DND-41 (cell line): ENCODE results near the gene MYH7.
"Not testable (repeated sequence)": the region's sequence is repeated elsewhere in the genome, so short reads cannot be mapped to it uniquely, and the experiment has no call there.

Experiments
- ATAC-seq: fragments of 200-7000 bp; cut with Tn5 transposase; 3 replicates; pipeline ENCODE4 v1.9.1; 2021; ENCODE audit warnings: low read depth; ENCODE audit not compliant: insufficient read depth
- DNase-seq: peaks from one replicate; pipeline ENCODE4 v3.0.0-alpha.2; 2020
- H2AFZ ChIP-seq: 2 replicates; pipeline ENCODE4 v1.6.0; 2012; ENCODE audit warnings: low read depth, low read length
- H3K27ac ChIP-seq: 2 replicates; pipeline ENCODE4 v1.5.1; 2012; ENCODE audit warnings: low read length, inconsistent platforms
- H3K27me3 ChIP-seq: fragments of 200-600 bp; sonication (generic); 2 replicates; pipeline ENCODE4 v1.6.0; 2012; ENCODE audit warnings: low read length, mild to moderate bottlenecking, inconsistent platforms; ENCODE audit not compliant: insufficient read depth, poor library complexity
- H3K36me3 ChIP-seq: 2 replicates; pipeline ENCODE4 v1.5.1; 2012; ENCODE audit warnings: low read length, inconsistent platforms; ENCODE audit not compliant: insufficient read depth
- H3K4me1 ChIP-seq: 2 replicates; pipeline ENCODE4 v1.5.1; 2012; ENCODE audit warnings: mild to moderate bottlenecking, low read length; ENCODE audit not compliant: insufficient read depth
- H3K4me2 ChIP-seq: 2 replicates; pipeline ENCODE4 v1.6.0; 2012; ENCODE audit warnings: mild to moderate bottlenecking, moderate library complexity, low read length, inconsistent platforms; ENCODE audit not compliant: insufficient read depth
- H3K4me3 ChIP-seq, 2 experiments: fragments of 200-600 bp in 1 of 2; shearing (Covaris generic) in 1 of 2; 2 replicates each; pipeline ENCODE4 v1.5.1; 2012 to 2016; ENCODE audit warnings: inconsistent platforms in 2 of 2, low read length in 2 of 2, mild to moderate bottlenecking in 2 of 2, low read depth in 1 of 2, moderate library complexity in 1 of 2
- H3K79me2 ChIP-seq: 2 replicates; pipeline ENCODE4 v1.6.0; 2012; ENCODE audit warnings: low read length, inconsistent platforms; ENCODE audit not compliant: insufficient read depth
- H3K9ac ChIP-seq: 2 replicates; pipeline ENCODE4 v1.6.0; 2012; ENCODE audit warnings: low read depth, mild to moderate bottlenecking, inconsistent platforms, low read length, moderate library complexity
- H3K9me3 ChIP-seq: 2 replicates; pipeline ENCODE4 v1.5.1; 2012; ENCODE audit warnings: low read length, moderate library complexity, mild to moderate bottlenecking, inconsistent platforms; ENCODE audit not compliant: insufficient read depth, severe bottlenecking
- H4K20me1 ChIP-seq: 2 replicates; pipeline ENCODE4 v1.6.0; 2012; ENCODE audit warnings: low read length; ENCODE audit not compliant: insufficient read depth
- EZH2 ChIP-seq: IDR thresholded peaks from 3 replicates; pipeline ENCODE4 v1.6.1; 2012; ENCODE audit warnings: borderline replicate concordance, low read depth, mild to moderate bottlenecking, moderate library complexity, low read length, inconsistent platforms; ENCODE audit not compliant: severe bottlenecking
- TF ChIP-seq, protein P1 (sequence below): IDR thresholded peaks from 2 replicates; pipeline ENCODE4 v1.5.1; 2012; ENCODE audit warnings: borderline replicate concordance, low read length, moderate library complexity, mild to moderate bottlenecking; ENCODE audit not compliant: poor library complexity, severe bottlenecking; ENCODE audit errors: extremely low read depth

Gene MYH7

DNA sequence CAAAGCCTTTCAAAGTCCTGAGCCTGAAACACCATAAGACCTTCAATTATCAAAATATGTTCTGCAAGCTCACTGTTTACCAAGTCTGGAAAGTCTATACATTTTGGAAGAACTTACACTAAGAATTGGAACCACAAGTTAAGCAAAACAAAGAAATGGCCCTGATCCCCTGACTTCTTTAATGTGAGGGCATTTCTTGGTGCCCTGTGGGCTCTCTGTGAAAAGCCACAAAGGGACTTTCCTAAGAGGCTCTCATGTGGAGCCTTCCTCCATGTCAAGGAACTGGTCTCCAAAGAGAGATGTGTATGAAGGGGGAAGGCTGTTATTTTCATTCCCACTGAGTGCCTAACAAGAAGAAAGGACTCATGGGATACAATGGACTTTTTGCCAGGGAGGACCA is 13.9 kb downstream of the MYH7 start:
- H3K9me3 ChIP-seq: no peaks in the 10 kb centered on the region
- no peaks in the 10 kb centered on the region for H3K79me2 ChIP-seq
- H3K27ac ChIP-seq: no peak overlapping the region
- no peaks in the 10 kb centered on the region for H3K36me3 ChIP-seq
- no peak for ATAC-seq
- no peak for DNase-seq
- TF ChIP-seq, protein P1, sequence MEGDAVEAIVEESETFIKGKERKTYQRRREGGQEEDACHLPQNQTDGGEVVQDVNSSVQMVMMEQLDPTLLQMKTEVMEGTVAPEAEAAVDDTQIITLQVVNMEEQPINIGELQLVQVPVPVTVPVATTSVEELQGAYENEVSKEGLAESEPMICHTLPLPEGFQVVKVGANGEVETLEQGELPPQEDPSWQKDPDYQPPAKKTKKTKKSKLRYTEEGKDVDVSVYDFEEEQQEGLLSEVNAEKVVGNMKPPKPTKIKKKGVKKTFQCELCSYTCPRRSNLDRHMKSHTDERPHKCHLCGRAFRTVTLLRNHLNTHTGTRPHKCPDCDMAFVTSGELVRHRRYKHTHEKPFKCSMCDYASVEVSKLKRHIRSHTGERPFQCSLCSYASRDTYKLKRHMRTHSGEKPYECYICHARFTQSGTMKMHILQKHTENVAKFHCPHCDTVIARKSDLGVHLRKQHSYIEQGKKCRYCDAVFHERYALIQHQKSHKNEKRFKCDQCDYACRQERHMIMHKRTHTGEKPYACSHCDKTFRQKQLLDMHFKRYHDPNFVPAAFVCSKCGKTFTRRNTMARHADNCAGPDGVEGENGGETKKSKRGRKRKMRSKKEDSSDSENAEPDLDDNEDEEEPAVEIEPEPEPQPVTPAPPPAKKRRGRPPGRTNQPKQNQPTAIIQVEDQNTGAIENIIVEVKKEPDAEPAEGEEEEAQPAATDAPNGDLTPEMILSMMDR: no peak
- no peak for TF ChIP-seq EZH2
- no peak overlapping the region for H3K4me3 ChIP-seq
- no peak overlapping the region for H2AFZ ChIP-seq
- H3K4me1 ChIP-seq: no peaks in the 10 kb centered on the region
- peaks cover 33% of the 10 kb centered on the region for H3K27me3 ChIP-seq
- H3K4me2 ChIP-seq: no peak overlapping the region
- no peak overlapping the region for H3K9ac ChIP-seq
- H4K20me1 ChIP-seq: no peaks in the 10 kb centered on the region

DNA sequence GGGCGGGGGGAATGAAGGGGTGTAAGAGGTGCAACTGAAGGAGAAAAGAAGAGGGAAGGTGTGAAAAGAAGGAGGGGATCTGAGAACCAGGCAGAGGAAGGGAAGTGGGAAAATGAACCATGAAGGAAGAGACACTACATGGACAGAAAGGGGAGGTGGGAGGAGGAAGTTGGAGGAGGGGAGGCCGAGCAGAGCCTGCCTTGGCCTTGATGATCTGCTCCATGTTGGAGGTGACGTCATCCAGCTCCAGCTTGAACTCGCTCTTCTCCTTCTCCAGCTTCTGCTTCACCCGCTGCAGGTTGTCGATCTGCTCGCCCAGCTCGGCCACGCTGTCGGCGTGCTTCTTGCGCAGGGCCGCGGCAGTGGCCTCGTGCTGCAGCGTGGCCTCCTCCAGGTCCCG is 15.8 kb downstream of the MYH7 start:
- not testable (repeated sequence) for H3K9ac ChIP-seq, H3K36me3 ChIP-seq, H3K4me3 ChIP-seq, H3K27ac ChIP-seq, H4K20me1 ChIP-seq, H2AFZ ChIP-seq, ATAC-seq, H3K79me2 ChIP-seq, H3K4me1 ChIP-seq, H3K4me2 ChIP-seq, H3K9me3 ChIP-seq, DNase-seq
- peaks cover 28% of the 10 kb centered on the region for H3K27me3 ChIP-seq

DNA sequence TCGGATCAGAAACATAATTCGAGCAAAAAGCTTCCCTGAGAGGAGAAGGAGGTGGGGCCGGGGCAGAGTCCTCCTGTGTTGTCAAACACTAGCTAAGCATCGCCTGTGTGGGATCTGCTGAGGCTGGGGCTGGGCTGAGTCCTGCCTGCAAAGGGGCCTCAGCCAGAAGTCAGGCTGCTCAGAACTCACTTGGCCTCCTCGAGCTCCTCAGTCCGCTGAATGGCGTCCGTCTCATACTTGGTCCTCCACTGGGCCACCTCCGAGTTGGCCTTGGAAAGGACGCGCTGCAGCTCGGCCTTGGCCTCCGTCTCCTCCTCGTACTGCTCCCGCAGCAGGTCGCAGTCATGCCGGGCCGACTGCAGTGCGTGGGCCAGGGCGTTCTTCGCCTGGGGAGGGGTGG is 17.4 kb downstream of the MYH7 start:
- Histone ChIP-seq H3K27ac (no peak overlapping the region), H2AFZ (no peak overlapping the region), H3K9ac (no peak overlapping the region), H3K4me3 (no peak overlapping the region), H3K4me1 (no peaks in the 10 kb centered on the region), H3K4me2 (no peak overlapping the region), H3K36me3 (no peaks in the 10 kb centered on the region), H3K79me2 (no peaks in the 10 kb centered on the region), H4K20me1 (no peaks in the 10 kb centered on the region), H3K27me3 (peaks cover 28% of the 10 kb centered on the region), H3K9me3 (no peaks in the 10 kb centered on the region)
- ATAC-seq (no peak), DNase-seq (no peak)
- TF ChIP-seq EZH2: no peak
- TF ChIP-seq, protein P1: no peak

DNA sequence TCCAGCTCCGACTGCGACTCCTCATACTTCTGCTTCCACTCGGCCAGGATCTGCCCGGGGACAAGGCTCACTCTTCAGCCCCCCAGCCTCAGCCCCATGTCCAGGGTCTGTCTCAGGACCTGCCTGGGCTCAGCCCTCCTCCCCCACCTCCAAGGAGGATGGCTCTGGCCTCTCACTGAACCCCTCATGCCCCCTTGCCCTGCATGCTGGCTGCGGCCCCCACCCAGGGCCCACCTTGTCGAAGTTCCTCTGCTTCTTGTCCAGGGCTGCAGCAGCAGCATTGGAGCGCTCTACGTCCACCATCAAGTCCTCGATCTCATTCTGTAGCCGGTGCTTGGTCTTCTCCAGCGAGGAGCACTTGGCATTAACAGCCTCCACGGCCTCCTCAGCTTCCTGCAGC is 18.2 kb downstream of the MYH7 start:
- not testable (repeated sequence) for H3K36me3 ChIP-seq, H3K9me3 ChIP-seq, H3K4me1 ChIP-seq, H2AFZ ChIP-seq, H3K4me3 ChIP-seq, H3K9ac ChIP-seq, DNase-seq, H4K20me1 ChIP-seq, ATAC-seq, H3K4me2 ChIP-seq, H3K79me2 ChIP-seq, H3K27ac ChIP-seq
- peaks cover 28% of the 10 kb centered on the region for H3K27me3 ChIP-seq
